GM18526 (cell line): ENCODE measurements around the gene HNRNPUL1.
A peak's percentile ranks its signal among the peaks of the same experiment; 100 is the strongest.

Experiments
- POLR2A ChIP-seq: IDR thresholded peaks from 3 replicates; pipeline ENCODE4 v1.6.1; 2011; ENCODE audit not compliant: insufficient read length; ENCODE audit errors: extremely low read depth

The HNRNPUL1 gene

GRCh38 chr19:41335467-41335866 is 71.3 kb downstream of the HNRNPUL1 start:
- no peak for TF ChIP-seq POLR2A

- no peak for TF ChIP-seq POLR2A
Observed at GRCh38 chr19:41339936-41340335, 75.8 kb downstream of the HNRNPUL1 start.

- TF ChIP-seq POLR2A: no peak
Observed at GRCh38 chr19:41341669-41342490, 77.7 kb downstream of the HNRNPUL1 start.

- no peak for TF ChIP-seq POLR2A
Observed at GRCh38 chr19:41344162-41344561, 80.0 kb downstream of the HNRNPUL1 start.

DNA sequence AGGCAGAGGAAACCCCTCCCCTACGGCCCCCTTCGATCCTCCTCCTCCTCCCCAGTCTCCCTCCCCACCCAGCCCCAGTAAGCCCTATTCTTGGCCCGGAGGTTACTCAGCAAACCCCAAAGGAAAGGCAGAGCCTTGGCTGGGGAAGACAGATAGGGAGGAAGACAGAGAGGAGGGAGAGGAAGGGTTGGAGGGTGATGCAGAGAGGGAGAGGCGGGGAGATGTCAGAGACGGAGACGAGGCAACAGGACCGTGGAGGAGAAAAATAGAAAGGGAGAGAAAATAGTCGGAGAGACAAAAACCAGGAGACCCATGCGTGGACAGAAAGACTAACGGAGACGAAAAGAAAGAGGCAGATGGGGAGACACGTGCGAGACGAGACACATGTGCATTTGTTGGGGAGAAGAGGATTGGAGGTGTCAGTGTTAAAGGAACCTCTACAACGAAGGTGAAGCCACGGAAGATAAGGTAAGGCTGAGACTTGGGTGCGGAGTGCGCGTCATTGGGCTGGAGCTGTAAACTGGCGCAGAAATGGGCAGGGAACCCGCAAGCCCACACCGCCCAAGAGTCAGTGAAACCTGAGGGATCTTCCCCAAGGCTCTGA is 86.7 kb downstream of the HNRNPUL1 start:
- no peak for TF ChIP-seq POLR2A

GRCh38 chr19:41351339-41352245 is 87.4 kb downstream of the HNRNPUL1 start:
- peak; percentile 45 for TF ChIP-seq POLR2A

DNA sequence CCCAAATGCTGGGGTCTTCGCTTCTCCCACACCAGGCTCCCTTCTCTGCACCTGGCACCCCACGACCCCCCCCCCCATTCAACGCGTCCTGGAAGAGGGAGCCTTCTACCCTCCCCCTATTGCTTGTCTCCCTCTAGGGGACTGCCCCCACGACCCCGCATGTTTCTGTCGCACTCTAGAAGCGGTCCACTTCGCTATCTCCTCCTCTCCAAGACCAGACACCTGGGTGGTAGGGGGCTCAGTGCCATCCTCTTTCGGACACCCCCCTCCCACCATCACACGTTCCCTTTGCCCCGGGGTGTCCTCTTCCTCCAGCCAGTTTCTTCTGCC is 88.1 kb downstream of the HNRNPUL1 start:
- no peak for TF ChIP-seq POLR2A

GRCh38 chr19:41352609-41353465 is 88.7 kb downstream of the HNRNPUL1 start:
- peak; percentile 36 for TF ChIP-seq POLR2A

DNA sequence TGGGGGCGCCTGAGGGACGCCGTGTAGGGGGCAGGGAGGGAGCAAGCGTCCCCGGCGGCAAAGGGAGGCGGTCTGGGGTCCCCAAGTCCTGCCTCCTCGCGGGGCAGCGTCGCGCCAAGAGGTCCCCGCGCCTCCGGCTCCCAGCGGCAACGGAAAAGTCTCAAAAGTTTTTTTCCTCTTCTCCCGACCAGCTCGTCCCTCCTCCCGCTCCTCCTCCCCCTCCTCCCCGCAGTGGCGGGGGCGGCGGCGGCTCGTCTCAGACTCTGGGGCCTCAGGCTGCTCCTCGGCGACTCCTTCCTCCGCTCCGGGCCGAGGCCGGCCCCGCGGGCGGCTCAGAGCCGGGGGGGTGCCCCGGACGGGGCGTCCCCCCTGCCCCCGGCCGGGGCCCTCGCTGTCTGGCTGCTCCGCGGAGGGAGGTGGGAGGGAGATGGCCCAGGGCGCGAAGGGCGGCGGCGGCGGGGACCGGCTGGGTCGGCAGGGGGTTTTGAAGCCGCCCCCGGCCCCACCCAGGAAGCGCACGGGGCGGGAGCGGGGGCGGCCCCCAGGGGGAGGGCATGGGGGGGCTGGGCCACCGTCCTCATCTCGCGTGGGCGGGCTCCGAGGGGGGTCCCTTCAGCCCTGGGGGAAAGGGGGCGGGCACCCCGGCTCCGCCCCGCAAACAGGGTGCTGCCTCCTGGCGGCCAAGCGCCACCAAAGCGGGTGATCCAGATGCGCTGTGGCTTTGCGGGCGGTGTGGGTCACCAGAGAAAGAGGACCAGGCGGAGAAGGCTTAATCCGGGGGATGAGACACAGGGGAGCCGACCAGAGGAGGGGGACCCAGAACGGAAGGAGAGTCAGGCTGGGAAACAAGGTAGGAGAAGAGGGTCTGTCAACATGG is 89.5 kb downstream of the HNRNPUL1 start, which contains the start of gene TGFB1:
TGFB1 (minus strand) TSS at position 457 of the 877 bp plus-strand sequence. CDS start 878 bp downstream, outside the sequence.
- TF ChIP-seq POLR2A: peak; percentile 95

GRCh38 chr19:41354343-41354953 is 90.3 kb downstream of the HNRNPUL1 start:
- no peak for TF ChIP-seq POLR2A

GRCh38 chr19:41355035-41355434 is 90.9 kb downstream of the HNRNPUL1 start:
- TF ChIP-seq POLR2A: no peak

DNA sequence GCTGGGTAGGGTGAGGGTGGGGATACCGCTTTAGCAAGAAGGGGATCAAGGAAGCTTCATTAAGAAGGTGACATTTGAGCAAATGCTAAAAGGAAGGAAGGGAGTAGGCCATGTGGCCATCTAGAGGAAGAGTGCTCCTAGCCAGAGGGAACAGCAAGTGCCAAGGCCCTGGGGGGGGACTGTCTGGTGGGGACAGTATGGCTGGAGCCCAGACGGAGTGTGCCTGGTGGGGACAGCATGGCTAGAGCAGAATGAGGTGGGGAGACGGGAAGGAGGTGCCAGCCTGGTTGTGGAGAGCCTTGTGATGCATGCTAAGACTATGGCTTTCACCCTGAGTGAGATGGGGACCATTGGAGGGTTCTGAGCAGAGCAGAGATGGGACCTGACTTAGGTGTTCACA is 91.6 kb downstream of the HNRNPUL1 start:
- no peak for TF ChIP-seq POLR2A

DNA sequence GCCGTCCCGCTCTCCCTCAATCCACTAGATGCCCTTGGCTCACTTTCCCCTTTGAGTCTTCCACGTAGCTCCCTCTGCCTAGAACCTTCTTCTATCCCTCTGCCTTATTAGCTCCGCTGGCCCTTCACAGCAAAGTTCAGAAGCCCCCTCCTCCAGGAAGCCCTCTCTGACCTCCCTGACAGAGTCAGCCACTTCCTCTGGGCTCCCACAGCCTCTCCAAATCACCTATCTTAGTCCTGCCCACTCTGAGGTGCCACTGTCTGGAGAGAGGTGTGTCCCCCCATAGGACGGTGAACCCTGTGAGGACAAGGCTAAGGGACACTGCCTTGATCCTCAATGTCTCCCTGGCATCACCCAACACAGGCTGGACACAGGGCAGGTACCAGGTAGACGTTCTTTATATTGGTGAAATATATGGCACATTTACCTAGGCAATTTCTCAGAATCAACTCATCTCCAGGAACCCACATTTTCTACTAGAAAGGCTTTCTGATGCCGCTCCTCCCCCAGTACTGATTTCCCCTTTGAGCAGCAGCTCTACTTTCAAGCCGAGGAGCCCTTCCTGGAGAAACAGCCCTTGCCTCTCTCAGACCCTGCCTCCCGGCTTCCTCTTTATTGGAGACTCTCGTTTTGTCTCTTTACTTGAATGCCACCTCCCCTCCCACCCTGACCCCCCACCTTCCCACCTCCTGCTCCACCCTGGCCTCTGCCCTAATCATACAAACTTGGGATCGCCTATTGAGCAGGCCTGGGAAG is 93.0 kb downstream of the HNRNPUL1 start:
- TF ChIP-seq POLR2A: no peak
